Measurements from ENCODE around the gene NTRK2.
A peak's percentile ranks its signal among the peaks of the same experiment; 100 is the strongest.

NTRK2 gene

DNA sequence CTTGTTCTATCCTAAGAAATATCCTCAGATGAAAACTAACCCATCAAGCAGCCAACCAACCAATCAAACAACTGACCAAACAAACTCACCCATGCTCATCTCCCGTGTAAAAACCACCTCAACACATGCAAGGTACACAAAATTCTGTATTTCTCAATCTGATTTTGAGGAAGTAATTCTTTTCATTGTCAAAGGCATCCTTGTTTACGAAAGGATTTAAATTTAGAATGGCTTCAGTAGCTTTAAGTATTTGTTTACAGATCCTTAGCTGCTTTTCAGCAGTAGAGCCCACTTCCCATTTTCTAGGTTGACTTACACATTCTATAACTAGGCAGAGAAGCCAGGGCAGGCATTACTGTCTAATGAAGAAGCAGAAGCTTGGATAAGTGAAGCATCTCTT is 78.6 kb downstream of the NTRK2 start:
- no peak for DNase-seq (ENCODE audit: low spot score)
- TF ChIP-seq, protein P1, sequence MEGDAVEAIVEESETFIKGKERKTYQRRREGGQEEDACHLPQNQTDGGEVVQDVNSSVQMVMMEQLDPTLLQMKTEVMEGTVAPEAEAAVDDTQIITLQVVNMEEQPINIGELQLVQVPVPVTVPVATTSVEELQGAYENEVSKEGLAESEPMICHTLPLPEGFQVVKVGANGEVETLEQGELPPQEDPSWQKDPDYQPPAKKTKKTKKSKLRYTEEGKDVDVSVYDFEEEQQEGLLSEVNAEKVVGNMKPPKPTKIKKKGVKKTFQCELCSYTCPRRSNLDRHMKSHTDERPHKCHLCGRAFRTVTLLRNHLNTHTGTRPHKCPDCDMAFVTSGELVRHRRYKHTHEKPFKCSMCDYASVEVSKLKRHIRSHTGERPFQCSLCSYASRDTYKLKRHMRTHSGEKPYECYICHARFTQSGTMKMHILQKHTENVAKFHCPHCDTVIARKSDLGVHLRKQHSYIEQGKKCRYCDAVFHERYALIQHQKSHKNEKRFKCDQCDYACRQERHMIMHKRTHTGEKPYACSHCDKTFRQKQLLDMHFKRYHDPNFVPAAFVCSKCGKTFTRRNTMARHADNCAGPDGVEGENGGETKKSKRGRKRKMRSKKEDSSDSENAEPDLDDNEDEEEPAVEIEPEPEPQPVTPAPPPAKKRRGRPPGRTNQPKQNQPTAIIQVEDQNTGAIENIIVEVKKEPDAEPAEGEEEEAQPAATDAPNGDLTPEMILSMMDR (IDR thresholded peaks at IDR 0.05; ENCODE audit: extremely low read depth, missing control alignments) = no peak

DNA sequence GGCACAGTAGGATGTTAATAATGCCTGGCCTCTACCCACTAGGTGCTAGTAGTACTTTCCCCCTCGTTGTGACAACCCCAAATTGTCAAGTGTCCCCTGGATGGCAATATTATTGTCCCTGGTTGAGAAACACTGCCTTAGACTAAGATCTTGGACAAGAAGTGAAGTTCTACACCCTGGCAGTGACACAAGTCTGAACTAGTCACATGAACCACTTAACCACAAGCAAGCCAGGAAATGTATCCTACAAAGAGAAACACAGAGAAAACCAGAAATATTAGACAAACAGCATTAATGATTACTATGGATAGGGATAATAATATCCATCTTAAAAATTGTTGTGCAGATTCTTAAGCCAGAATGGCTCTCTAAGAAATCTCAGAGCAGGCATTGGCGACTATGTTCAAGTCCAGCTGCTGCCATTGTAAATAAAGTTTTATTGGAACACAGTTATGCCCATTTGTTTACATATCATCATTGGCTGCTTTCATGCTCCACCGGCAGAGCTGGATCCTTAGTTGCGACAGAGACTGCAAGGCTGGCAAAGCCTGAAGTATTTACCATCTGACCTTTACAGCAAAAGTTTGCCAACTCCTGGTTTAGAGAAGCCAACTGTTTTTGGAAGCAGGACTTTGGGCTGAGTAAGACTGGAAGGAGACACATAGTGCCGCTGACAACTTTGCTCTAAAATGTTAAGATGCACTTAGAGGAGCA is 80.8 kb downstream of the NTRK2 start:
- DNase-seq (ENCODE audit: low spot score) = no peak
- TF ChIP-seq, protein P1 (IDR thresholded peaks at IDR 0.05; ENCODE audit: extremely low read depth, missing control alignments) = no peak

DNA sequence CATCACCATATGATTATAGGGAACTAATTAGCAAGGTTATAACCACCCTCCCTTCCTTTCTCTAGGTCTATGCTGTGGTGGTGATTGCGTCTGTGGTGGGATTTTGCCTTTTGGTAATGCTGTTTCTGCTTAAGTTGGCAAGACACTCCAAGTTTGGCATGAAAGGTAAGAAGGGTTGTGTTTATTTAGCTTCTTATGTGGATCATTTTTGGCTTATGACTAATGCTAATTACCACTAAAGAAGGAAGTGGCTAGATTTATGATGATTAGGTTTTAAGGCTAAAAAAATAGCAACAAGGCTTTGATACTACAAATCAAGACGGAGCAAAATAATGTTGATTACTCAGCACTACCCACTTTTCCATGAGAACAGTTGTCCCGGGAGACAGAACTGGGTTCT is 82.4 kb downstream of the NTRK2 start:
- TF ChIP-seq, protein P1 (IDR thresholded peaks at IDR 0.05; ENCODE audit: extremely low read depth, missing control alignments) = no peak
- DNase-seq (ENCODE audit: low spot score) = no peak

DNA sequence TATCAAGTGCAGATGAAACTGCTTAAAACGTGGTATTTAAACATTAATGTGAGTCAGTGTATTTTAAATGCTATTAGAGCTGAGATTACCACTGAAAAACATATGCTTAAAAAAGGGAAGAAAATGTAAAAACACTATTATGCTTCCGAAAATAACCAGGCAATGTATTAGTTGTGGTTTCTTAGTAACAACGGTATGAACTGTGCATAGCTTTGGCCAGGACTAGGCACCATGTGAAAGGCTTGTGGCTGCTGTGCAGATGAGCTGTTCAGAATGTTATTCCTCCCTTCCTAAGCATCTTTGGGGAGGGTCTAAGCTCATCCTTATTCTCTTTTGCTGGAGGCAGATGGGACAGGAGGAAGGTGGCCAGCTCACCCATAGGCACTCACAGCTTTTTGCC is 84.9 kb downstream of the NTRK2 start:
- TF ChIP-seq, protein P1 (IDR thresholded peaks at IDR 0.05; ENCODE audit: extremely low read depth, missing control alignments) = no peak
- DNase-seq (ENCODE audit: low spot score) = peak; percentile 15

DNA sequence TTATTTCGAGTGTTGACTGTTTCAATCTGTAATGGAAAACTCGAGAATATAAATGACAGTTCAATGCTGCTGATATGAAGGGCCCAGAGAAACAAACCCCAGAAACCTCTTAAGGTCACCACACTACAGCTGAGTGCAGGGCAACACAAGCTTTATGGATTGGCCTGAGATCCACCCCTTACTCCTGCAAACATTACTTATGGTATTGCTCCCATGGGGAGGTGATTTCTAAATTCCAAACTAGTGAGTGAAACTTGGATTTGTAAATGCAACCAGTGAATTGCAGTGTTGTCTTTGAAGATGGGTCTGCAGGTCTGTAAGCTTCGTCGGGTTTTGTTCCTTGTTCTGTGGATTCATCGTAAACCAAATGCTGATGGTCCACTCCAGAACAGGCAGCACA is 85.4 kb downstream of the NTRK2 start:
- TF ChIP-seq, protein P1 (IDR thresholded peaks at IDR 0.05; ENCODE audit: extremely low read depth, missing control alignments) = no peak
- DNase-seq (ENCODE audit: low spot score) = no peak

DNA sequence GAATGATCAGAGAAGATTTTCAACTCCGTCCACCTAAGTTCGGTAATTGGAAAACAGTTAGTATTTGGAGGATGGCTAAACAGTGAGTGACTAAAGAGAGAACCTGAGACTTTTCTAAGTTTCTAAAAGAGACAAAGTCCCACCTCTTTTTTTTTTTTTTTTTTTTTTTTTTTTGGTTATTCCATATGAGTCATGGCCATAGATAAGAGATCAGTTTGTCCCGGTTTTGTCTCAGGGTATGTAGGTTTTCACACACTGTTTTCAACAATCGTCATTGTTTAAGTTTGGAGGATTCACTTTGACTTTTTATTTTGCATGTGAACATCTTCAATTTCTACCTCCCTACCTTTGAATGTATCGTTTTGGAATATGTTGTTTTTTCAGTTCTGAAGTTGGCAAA is 85.9 kb downstream of the NTRK2 start:
- TF ChIP-seq, protein P1 (IDR thresholded peaks at IDR 0.05; ENCODE audit: extremely low read depth, missing control alignments) = no peak
- DNase-seq (ENCODE audit: low spot score) = no peak

DNA sequence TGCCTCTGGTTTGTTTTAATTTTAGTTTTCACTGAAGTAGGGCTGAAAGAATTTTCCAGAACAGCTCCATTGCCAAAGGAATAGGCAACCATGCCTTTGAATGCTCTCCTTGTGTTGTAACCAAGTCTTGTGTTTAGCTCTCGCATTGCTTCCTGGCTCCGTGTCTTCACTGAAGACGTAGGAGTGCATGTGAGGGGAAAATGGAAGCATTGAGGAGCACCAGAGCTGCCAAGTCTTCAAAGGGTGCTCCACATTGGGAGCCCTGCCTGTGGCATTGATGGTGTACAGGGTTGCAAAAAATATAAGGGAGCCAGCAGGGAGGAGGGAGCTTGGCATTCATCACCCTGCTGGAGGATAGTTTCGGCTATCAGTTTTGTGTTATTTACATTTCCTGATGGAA is 86.6 kb downstream of the NTRK2 start:
- TF ChIP-seq, protein P1 (IDR thresholded peaks at IDR 0.05; ENCODE audit: extremely low read depth, missing control alignments) = no peak
- DNase-seq (ENCODE audit: low spot score) = no peak

Data from GM20000 (cell line).